ENCODE results near the gene ZNF516.

ZNF516 gene

DNA sequence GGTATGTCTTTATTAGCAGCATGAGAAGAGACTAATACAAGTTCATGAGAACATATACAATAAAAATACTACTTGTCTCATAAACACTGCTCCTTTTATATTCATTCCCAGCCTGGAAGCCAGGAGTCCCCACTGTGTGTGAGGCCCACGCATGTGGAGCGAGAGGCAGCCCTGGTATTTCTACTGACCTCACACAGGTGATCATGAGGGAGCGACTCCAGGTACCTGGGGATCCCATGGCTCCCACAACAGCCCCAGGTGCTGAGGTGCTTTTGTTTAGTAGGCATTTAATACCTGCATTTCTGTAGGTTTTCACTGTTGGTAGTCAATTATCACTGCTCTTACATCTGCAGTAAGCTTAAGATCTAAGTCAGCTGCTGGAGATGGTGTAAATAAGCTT is 75.2 kb downstream of the ZNF516 start:
- no peak for DNase-seq

DNA sequence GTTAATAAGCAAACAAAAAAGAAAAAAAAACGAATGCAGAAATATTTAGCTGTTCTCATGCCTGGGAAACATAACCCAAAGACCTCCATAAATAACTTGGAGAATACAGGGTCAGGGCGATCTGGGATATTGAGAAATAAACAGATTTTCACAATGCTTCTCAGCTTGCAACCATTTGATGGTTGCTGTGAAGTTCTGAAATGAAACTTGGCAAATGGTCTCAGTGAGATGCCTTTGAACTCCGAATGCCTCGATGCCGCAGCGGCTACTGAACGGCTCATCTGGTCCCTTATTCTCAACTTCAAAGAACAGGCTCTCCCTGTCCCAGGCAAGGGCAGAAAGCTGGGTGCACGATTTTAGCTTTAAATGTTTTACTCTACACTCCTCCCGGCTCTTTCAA is 78.1 kb downstream of the ZNF516 start:
- DNase-seq: no peak

- no peak for DNase-seq
Observed at GRCh38 chr18:76414936-76415621, 80.0 kb downstream of the ZNF516 start.

DNA sequence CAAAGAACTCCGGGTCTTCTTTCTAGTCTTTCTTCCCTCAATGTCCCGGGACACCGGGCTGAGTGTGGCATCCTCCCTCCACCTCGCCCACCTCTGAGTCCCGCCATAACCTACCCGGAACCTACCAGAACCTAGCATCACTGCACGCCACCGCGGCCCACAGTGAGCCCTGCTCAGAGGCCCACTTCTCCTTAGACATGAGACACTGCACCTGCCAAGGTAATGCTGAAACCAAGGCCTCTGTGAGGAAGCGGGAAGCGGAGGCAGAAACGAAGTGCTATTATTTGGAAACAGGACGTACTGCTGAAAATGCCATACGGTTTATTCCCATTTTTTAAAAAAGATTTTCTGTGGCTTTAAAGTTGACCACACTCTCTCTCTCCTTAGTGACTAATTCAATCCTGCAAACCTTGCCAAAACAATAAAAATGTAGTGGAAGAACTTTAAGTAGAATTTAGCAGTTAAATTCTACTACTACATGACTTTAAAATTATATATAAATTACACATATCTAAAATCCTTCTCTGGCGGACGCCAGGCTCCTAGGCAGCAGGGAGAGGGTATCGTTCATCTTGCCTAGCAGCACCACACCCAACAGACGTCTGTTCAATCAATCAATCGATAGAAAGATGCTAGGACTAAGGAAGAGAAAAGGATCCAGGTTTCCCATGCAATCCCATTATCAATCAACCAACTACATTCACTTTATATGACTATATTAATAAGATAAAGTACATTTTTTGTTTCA is 82.0 kb downstream of the ZNF516 start:
- DNase-seq: no peak

GRCh38 chr18:76412010-76412817 is 82.8 kb downstream of the ZNF516 start:
- no peak for DNase-seq

DNA sequence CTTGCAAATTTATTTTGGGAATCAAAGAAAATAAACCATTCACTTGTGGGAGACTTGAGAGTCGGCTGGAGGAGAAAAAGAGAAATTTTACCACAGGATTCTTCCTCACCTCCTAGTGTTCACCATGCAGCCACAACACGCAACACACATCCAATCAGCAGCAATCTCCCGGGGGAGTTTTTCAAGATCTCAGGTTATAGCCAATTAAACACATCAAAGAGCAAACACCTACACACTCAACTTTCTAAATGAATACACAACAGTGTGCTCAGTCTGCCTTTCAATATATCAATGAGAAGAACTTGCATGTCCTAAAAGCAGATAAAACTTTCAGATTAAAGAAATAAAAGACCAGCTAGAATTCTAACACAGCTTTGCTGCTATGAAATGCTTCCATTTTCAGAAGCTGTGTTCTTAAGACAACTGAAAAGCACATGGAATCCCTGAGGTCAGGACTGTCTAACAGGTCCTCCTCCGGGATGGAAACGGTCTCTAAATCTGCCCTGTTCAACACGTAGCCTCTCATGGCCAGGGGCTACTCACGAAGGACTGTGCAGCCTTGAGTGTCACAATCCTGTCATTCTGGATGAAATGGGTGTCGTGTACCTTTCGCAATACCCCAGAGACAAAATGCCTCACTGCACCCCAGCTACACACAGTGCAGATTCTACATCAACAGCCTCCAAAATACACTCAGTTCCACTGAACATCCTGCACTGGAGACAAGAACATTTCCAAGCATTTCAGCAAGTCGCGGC is 84.2 kb downstream of the ZNF516 start:
- DNase-seq: peak; percentile 14

DNA sequence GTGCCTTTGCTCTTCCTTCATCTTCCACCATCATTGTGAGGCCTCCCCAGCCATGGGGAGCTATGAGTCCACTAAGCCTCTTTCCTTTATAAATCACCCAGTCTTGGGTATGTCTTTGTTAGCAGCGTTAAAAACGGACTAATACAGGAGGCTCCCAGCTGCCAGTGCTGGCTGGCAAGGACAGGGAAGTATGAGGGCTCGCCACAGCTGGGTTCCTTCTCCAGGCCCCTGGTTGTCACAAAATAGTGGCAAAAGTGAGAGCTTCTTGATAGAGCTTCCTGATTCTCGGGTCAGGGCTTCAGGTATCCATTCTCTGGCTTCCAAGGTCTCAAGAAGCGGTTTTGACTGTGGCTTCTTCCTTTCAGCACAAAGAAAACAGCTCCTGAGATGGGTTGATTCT is 85.0 kb downstream of the ZNF516 start:
- DNase-seq: no peak

DNA sequence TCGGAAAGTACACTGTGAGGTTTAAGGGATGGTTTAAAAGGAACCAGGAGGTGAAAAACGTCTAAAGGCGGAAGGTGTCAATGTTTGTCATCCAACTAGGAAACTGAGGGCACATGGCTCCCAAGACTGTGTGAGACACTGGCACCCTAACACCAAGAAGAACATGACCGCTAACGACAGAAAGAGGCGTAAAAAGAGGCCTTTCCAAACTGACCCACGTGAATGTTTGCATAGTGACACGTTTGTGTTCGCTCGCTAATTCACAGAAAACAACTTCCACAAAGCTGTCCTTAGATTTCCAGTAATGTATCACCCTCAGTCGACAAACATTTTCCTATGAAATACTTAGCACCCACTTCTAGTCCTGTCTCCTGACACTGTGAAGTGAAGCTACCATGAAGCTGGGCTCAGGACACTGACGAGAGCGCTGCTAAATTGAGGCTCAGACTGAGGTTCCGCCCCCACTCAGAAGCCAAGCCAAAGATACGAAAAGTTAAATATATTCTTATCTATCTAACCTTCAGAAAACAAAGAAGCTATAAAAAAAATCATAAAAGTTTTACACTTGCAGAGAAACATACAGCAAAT is 86.5 kb downstream of the ZNF516 start:
- no peak for DNase-seq

DNA sequence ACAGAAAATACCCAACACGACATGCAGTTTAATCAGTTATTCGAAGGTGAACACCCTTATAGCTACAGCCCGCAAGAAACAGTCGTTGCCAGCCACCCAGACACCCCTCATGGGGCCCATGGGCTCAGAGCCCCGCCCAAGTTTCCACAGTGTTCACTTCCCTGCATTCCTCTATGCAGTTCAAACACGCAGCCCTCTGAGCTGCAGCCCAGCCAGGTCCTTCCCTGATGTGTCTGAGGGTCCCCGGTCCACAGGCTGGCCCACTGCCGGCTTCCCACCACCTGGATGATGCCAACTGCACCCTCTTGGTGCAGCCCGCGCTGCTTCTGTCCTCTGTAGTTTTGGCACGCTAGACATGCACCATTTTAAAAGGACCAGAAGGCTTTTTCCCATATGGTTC is 87.4 kb downstream of the ZNF516 start:
- DNase-seq: no peak

DNA sequence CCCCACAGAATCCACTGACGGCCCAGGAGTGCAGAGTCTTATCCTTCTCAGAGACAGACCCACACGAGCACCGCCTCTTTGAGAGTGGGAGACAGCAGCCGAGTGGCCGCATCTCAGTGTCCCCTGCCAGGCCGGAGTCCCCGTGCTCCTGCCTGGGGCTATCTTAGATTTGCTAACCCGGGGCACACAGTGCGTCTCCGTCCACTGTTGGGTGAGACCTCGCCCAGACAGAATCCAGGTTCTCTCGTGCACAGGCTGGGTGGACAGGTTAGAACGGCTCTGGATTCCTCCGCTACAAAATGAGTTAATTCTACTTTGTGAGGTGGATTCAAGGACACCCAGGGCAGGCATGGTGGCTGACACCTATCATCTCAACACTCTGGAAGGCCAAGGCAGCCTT is 88.3 kb downstream of the ZNF516 start:
- DNase-seq: no peak

- peak; percentile 37 for DNase-seq
Observed at GRCh38 chr18:76405681-76406356, 89.2 kb downstream of the ZNF516 start.

GRCh38 chr18:76405280-76405679 is 89.8 kb downstream of the ZNF516 start:
- no peak for DNase-seq

DNA sequence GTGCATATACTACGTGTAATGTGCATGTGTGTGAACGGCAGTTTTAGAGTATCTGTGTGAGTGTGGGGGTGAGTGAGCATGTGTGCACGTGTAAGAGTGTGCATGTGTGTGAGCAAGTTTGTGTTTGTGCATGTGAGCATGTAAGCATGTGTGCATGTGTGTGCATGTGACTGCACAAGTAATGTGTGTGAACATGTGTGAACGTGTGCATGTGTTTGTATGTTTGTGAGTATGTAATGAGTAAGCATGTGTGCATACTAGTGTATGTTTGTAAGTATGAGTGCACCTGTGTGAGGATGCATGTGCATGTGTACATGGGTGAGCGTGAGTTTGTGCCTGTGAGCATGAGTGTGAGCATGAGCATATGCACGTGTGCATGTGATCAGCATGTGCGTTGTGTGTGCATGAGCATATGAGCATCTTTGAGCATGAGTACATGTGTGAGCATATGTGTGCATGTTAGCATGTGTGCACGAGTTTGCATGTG is 90.7 kb downstream of the ZNF516 start:
- DNase-seq: no peak

DNA sequence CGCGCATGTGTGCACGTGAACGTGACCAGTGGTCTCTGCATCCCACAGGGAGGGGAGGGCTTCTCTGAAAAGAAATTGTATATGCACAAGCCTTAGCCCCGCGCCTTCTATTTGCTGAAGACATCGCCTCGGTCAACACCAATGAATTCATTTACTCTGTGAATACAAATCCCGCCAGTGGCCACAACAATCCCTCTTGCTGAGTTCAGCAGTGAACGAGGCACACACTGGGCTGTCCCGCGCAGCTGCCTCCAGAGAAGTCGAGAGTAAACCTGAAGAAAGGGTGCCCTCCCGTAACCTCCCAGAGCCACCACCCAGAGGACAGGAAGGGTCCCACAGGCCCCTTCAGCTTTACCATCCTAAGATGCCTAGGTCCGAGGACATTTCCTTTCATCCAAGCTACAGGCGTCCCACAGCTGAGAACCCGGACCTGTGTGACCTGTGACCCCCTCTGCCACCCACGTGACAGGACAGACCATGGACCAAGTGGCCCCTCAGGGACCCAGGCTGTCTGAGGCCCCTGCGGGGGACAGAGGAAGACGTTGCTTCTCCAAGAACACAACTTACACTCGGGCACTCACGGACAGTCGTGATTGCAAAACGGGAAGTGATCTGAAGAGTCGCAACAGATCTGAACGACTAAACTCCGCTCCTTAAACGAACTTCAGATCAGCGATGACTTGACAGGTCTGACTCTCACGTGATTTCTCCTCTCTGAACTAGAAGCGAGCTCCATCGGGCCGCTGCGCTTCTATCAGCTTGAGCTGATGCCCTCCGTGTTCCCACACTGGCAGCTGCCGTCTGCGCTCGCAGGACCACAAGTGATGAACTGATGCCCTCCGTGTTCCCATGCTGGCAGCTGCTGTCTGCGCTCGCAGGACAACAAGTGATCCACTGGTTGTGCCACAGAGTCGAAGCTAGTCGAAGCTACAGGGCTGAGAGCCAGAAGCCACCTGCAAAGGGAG is 92.7 kb downstream of the ZNF516 start:
- peak; percentile 31 for DNase-seq

- no peak for DNase-seq
Observed at GRCh38 chr18:76401498-76401897, 93.5 kb downstream of the ZNF516 start.

DNA sequence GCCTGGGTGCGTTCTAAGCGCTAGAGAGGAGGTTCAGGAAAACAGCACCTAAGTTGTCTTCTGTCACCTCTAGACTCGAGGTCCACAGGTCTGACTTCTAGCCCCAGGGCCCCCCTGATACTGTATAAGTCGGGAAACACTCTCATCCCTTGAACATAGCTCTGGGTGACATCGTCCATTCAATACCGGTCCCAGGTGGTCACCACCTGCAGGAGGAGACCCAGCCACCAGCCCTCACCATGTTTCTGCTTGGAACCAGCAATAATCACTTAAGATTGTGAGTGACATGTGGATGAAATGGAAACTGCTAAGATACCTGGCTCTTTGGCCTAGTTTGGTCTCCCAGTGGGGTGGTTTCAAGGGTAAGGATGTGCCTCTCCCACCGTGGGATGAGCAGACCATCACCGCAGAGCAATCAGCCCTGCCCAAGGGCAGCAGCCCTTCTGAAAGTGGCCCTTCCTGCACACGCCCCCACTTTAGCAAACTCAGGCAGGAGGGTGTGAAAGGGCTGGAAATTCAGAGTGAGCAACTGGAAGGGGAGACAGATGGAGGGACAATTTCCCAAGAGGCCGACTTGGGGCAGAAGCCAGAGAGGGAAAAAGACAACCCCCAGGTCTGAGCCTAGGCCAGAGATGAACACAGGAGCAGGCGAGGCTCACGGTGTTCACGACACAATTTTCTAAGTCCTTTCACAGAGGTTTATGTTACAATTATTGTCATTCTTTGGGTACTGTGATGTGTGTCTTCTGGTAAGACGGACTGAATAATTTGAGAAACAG is 95.2 kb downstream of the ZNF516 start:
- no peak for DNase-seq

DNA sequence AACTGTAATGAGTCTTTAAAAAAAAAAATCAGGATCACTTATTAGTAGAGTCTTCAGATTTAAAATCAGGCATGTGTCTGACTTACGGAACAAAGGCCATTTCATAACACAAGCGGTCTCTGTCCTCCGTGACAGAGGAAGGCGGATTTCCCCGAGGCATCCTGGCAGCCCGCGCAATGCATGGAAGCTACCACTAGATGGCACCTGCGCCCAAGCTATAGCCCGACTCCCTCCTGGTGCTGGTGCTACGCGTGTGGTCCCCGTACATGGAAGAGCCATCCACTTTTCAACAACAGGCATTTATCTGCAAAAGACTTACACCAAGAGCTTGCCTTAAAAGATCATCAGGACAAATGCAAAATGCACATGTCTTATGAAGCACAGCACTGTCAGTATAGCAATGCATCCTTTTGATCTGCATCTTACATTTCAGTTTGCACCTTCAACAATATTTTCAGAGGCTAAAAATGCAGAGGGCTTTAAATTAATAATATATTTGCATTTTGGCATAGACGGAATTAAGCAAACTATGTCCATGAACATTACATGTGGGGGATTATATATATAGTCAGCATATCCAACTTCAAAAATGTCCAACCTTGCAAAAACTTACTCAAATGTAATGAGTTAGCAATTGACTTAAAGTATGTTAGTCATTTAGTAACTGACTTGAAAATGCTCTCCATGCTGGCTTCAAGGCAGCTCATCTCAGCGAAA is 96.0 kb downstream of the ZNF516 start:
- DNase-seq: peak; percentile 77

GRCh38 chr18:76398295-76398694 is 96.7 kb downstream of the ZNF516 start:
- no peak for DNase-seq

DNA sequence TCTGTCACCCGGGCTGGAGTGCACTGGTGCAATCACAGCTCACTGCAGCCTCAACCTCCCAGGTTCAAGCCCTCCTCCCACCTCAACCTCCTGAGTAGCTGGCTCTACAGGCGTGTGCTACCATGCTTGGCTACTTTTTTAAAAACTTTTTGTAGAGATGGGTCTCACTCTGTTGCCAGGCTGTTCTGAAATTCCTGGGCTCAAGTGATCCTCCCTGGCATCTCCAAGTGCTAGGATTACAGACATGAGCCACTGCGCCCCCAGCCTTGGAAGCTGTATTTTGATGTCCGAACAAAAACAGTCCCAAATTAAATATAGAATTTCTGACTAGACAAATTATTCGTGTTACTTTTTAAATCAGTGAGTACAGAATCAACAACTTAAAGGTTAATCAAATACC is 97.4 kb downstream of the ZNF516 start:
- no peak for DNase-seq
